ENCODE measurements around the gene ADGRD2. TPM values are rescaled to one million over a fixed set of nuclear protein-coding genes. Genes with fewer than 3 reads are reported as not detected.
"Not testable (repeated sequence)": the region's sequence is repeated elsewhere in the genome, so short reads cannot be mapped to it uniquely, and the experiment has no call there.

ADGRD2 gene
- not detected in 2 replicates for total RNA-seq (2014; rRNA removed; shearing (Covaris generic))

GRCh38 chr9:124450241-124450924 lies at the start of gene ADGRD2:
Gene ADGRD2, plus strand, starts transcription at chr9:124450451. Its CDS starts 1,216 bp downstream, at chr9:124451667.
- DNase-seq (ENCODE audit: low spot score): no peak

GRCh38 chr9:124403246-124403645 lies 47.0 kb upstream of the ADGRD2 start:
- DNase-seq (ENCODE audit: low spot score): no peak

- DNase-seq (ENCODE audit: low spot score): no peak
Observed at GRCh38 chr9:124409410-124409809, 40.8 kb upstream of the ADGRD2 start.

- DNase-seq (ENCODE audit: low spot score): no peak
Observed at GRCh38 chr9:124410321-124410913, 39.8 kb upstream of the ADGRD2 start.

GRCh38 chr9:124411514-124412227 lies 38.6 kb upstream of the ADGRD2 start:
- DNase-seq (ENCODE audit: low spot score): peak; percentile 72

- no peak for DNase-seq (ENCODE audit: low spot score)
Observed at GRCh38 chr9:124412228-124412575, 38.0 kb upstream of the ADGRD2 start.

- no peak for DNase-seq (ENCODE audit: low spot score)
Observed at GRCh38 chr9:124414612-124415011, 35.6 kb upstream of the ADGRD2 start.

GRCh38 chr9:124415102-124415851 lies 35.0 kb upstream of the ADGRD2 start, which contains the start of gene PSMB7:
Gene PSMB7, minus strand, starts transcription at chr9:124415442. Its CDS starts 17 bp downstream, at chr9:124415425.
- DNase-seq (ENCODE audit: low spot score): peak; percentile 98

GRCh38 chr9:124415852-124416484 lies 34.3 kb upstream of the ADGRD2 start:
- DNase-seq (ENCODE audit: low spot score): no peak

- no peak for DNase-seq (ENCODE audit: low spot score)
Observed at GRCh38 chr9:124419832-124420489, 30.3 kb upstream of the ADGRD2 start.

- DNase-seq (ENCODE audit: low spot score): no peak
Observed at GRCh38 chr9:124420991-124421543, 29.2 kb upstream of the ADGRD2 start.

GRCh38 chr9:124423155-124423554 lies 27.1 kb upstream of the ADGRD2 start:
- DNase-seq (ENCODE audit: low spot score): no peak

GRCh38 chr9:124423591-124423990 lies 26.7 kb upstream of the ADGRD2 start:
- no peak for DNase-seq (ENCODE audit: low spot score)

- not testable (repeated sequence) for DNase-seq (ENCODE audit: low spot score)
Observed at GRCh38 chr9:124425733-124426132, 24.5 kb upstream of the ADGRD2 start.

- DNase-seq (ENCODE audit: low spot score): no peak
Observed at GRCh38 chr9:124426361-124426760, 23.9 kb upstream of the ADGRD2 start.

GRCh38 chr9:124427281-124427680 lies 23.0 kb upstream of the ADGRD2 start:
- no peak for DNase-seq (ENCODE audit: low spot score)

- DNase-seq (ENCODE audit: low spot score): no peak
Observed at GRCh38 chr9:124428751-124429529, 21.3 kb upstream of the ADGRD2 start.

GRCh38 chr9:124429530-124429867 lies 20.8 kb upstream of the ADGRD2 start:
- no peak for DNase-seq (ENCODE audit: low spot score)

GRCh38 chr9:124436320-124436719 lies 13.9 kb upstream of the ADGRD2 start:
- no peak for DNase-seq (ENCODE audit: low spot score)

- DNase-seq (ENCODE audit: low spot score): no peak
Observed at GRCh38 chr9:124437086-124437485, 13.2 kb upstream of the ADGRD2 start.
